HepG2 (cell line): ENCODE results near the gene MCFD2. TPM values are rescaled to one million over a fixed set of nuclear protein-coding genes. Genes with fewer than 3 reads are reported as not detected.

Experiments
- ATF7 ChIP-seq, 2 experiments: fragments of 450-650 bp in 1 of 2; sonication (generic) in 1 of 2; formaldehyde crosslinking in 1 of 2; IDR thresholded peaks; 2 replicates each; pipeline versions ENCODE4 v1.4.0 to v1.6.1; 2016 to 2020; ENCODE audit warnings: antibody characterized with exemption in 1 of 2, mild to moderate bottlenecking in 1 of 2, missing genetic modification reagents in 1 of 2
- DR1 ChIP-seq: sonication (generic); formaldehyde crosslinking; IDR thresholded peaks from 2 replicates; pipeline ENCODE4 v1.8.0; 2021; ENCODE audit warnings: mild to moderate bottlenecking, missing genetic modification reagents, inconsistent platforms
- HDAC1 ChIP-seq: sonication (generic); formaldehyde crosslinking; IDR thresholded peaks from 2 replicates; pipeline ENCODE4 v1.5.1; 2020; ENCODE audit warnings: mild to moderate bottlenecking, missing genetic modification reagents
- ISL2 ChIP-seq: sonication (generic); formaldehyde crosslinking; IDR thresholded peaks from 2 replicates; pipeline ENCODE4 v1.5.0; 2020; ENCODE audit warnings: missing genetic modification reagents
- KDM5A ChIP-seq: fragments of 200-600 bp; sonication (generic); IDR thresholded peaks from 2 replicates; pipeline ENCODE4 v1.7.0; 2018; ENCODE audit warnings: antibody characterized with exemption, mild to moderate bottlenecking, low read length, borderline replicate concordance
- MATR3 ChIP-seq: sonication (generic); formaldehyde crosslinking; IDR thresholded peaks from 2 replicates; pipeline ENCODE4 v1.4.0; 2020; ENCODE audit warnings: missing genetic modification reagents
- MEF2D ChIP-seq: sonication (generic); formaldehyde crosslinking; IDR thresholded peaks from 2 replicates; pipeline ENCODE4 v1.5.1; 2020; ENCODE audit warnings: mild to moderate bottlenecking, missing genetic modification reagents
- MXD4 ChIP-seq: IDR thresholded peaks from 2 replicates; pipeline ENCODE4 v1.6.1; 2016; ENCODE audit warnings: mild to moderate bottlenecking, missing biosample characterization, missing genetic modification reagents
- PRDM15 ChIP-seq: sonication (generic); formaldehyde crosslinking; IDR thresholded peaks from 2 replicates; pipeline ENCODE4 v1.4.0; 2020; ENCODE audit warnings: missing genetic modification reagents
- ZNF30 ChIP-seq: sonication (generic); formaldehyde crosslinking; IDR thresholded peaks from 2 replicates; pipeline ENCODE4 v1.5.0; 2020; ENCODE audit warnings: mild to moderate bottlenecking, missing genetic modification reagents
- ZNF33B ChIP-seq: sonication (generic); formaldehyde crosslinking; IDR thresholded peaks from 2 replicates; pipeline ENCODE4 v1.5.1; 2020; ENCODE audit warnings: mild to moderate bottlenecking, missing genetic modification reagents
- ZNF570 ChIP-seq: sonication (generic); formaldehyde crosslinking; IDR thresholded peaks from 2 replicates; pipeline ENCODE4 v1.4.0; 2020; ENCODE audit warnings: mild to moderate bottlenecking, missing genetic modification reagents, borderline replicate concordance
- ZNF574 ChIP-seq: sonication (generic); formaldehyde crosslinking; IDR thresholded peaks from 2 replicates; pipeline ENCODE4 v1.4.0; 2020; ENCODE audit warnings: missing genetic modification reagents
- ZNF605 ChIP-seq: sonication (generic); formaldehyde crosslinking; IDR thresholded peaks from 2 replicates; pipeline ENCODE4 v1.8.0; 2022; ENCODE audit warnings: mild to moderate bottlenecking, missing genetic modification reagents
- ZNF704 ChIP-seq: sonication (generic); formaldehyde crosslinking; IDR thresholded peaks from 2 replicates; pipeline ENCODE4 v1.8.1; 2023; ENCODE audit warnings: mild to moderate bottlenecking, inconsistent platforms, moderate library complexity, missing genetic modification reagents, borderline replicate concordance
- polyA plus RNA-seq, 8 experiments: library from polyadenylated mRNA; depleted of rRNA in 3 of 8; stranded (reverse) in 7 of 8; unstranded in 1 of 8; fragments of >200 nt; fragmentation: Illumina TruSeq in 4 of 8; extraction: Trizol in 4 of 8; gene quantifications; 2 replicates each; pipeline versions ENCODE4 v1.2.1 to v1.2.3, GENCODE V29; 2011 to 2016; ENCODE audit warnings: low read depth in 4 of 8, missing spikeins in 1 of 8, mixed read lengths in 1 of 8; ENCODE audit not compliant: insufficient read depth in 1 of 8
- total RNA-seq, 5 experiments: library from RNA; depleted of rRNA; stranded (reverse); fragments of >200 nt; fragmentation: Illumina TruSeq; extraction: Trizol; gene quantifications; 2 replicates each; pipeline ENCODE4 v1.2.3, GENCODE V29; 2016; ENCODE audit warnings: low read depth in 1 of 5
- TF ChIP-seq, protein P1 (sequence below): sonication (generic); formaldehyde crosslinking; IDR thresholded peaks from 2 replicates; pipeline ENCODE4 v1.9.0; 2021; ENCODE audit warnings: missing genetic modification reagents, borderline replicate concordance
- TF ChIP-seq, protein P2 (sequence below): sonication (generic); formaldehyde crosslinking; conservative IDR thresholded peaks from 2 replicates; pipeline ENCODE4 v1.4.0; 2020; ENCODE audit warnings: missing genetic modification reagents

MCFD2 gene
- total and polyA plus RNA-seq, 2 of the 13 experiments (the other 11 are each of a cell fraction or from before 2014, with no cell fraction given), result 183 to 232 TPM

DNA sequence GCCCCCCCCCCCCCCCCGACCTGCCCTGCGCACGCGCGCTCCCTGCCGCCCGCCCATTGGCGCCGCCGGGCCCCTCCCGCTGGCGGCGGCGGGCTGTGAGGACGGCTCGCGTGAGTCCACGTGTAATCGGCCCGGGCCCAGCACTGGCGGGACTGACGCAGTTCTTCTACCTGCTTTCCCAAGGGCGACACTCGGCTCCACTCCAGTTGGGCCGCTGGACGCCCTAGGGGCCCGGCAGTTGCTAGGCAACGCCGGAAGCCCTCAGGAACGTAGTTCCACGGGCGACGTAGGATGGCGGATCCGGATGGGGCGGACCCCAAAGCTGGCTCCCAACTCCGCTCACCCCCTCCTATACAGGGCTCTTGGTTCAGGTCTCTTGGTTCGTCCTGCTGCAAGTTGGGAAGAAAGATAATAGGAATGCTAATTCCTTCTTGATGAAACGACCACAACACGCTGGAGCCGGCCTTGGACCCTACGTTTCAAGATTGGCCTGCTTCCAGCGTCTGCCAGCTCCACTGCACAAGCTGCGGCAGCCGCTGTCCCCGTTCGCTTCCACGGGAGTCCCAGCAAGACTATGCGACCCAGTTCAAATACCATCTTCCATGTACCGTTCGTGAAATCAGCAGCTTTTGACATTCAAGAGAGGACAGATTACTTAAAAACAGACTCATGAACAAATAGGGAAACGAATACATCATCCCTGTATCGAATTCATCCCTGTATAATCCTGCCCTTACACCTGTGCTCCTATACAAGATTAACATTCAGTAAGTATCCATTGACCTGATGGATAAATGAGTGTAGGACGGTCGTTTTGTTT, 415 bp upstream of the MCFD2 start (continued):
- TF ChIP-seq ZNF605 (CRISPR knock-in tag) (peak; percentile 97), ATF7 (IDR thresholded peaks at IDR 0.05) (no peak), ATF7 (CRISPR knock-in tag; IDR thresholded peaks at IDR 0.05) (no peak), PRDM15 (peak; percentile 77), ISL2 (CRISPR knock-in tag) (peak; percentile 79), HDAC1 (CRISPR knock-in tag) (peak; percentile 98), MXD4 (peak; percentile 96), ZNF570 (CRISPR knock-in tag) (no peak), KDM5A (peak; percentile 80), MATR3 (CRISPR knock-in tag) (no peak), ZNF704 (CRISPR knock-in tag) (no peak; the same call in 1 of the 2 replicates), DR1 (CRISPR knock-in tag) (peak; percentile 82), ZNF574 (CRISPR knock-in tag) (peak; percentile 88), MEF2D (peak; percentile 72), ZNF30 (no peak), ZNF33B (peak; percentile 77; the same call in 1 of the 2 replicates)
- TF ChIP-seq, protein P1, sequence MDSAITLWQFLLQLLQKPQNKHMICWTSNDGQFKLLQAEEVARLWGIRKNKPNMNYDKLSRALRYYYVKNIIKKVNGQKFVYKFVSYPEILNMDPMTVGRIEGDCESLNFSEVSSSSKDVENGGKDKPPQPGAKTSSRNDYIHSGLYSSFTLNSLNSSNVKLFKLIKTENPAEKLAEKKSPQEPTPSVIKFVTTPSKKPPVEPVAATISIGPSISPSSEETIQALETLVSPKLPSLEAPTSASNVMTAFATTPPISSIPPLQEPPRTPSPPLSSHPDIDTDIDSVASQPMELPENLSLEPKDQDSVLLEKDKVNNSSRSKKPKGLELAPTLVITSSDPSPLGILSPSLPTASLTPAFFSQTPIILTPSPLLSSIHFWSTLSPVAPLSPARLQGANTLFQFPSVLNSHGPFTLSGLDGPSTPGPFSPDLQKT (CRISPR knock-in tag), result no peak; the same call in 1 of the 2 replicates
- TF ChIP-seq, protein P2, sequence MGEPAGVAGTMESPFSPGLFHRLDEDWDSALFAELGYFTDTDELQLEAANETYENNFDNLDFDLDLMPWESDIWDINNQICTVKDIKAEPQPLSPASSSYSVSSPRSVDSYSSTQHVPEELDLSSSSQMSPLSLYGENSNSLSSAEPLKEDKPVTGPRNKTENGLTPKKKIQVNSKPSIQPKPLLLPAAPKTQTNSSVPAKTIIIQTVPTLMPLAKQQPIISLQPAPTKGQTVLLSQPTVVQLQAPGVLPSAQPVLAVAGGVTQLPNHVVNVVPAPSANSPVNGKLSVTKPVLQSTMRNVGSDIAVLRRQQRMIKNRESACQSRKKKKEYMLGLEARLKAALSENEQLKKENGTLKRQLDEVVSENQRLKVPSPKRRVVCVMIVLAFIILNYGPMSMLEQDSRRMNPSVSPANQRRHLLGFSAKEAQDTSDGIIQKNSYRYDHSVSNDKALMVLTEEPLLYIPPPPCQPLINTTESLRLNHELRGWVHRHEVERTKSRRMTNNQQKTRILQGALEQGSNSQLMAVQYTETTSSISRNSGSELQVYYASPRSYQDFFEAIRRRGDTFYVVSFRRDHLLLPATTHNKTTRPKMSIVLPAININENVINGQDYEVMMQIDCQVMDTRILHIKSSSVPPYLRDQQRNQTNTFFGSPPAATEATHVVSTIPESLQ (CRISPR knock-in tag), result no peak
